Gastrocnemius medialis (tissue), 4 donors: Measurements from ENCODE around the gene GALNT2. TPM values are rescaled to one million over a fixed set of nuclear protein-coding genes. Genes with fewer than 3 reads are reported as not detected.

Source experiments
- ATAC-seq, 2 donors: fragments of 150-250 bp; one replicate each; pipeline ENCODE4 v1.9.1; 2016
- DNase-seq, 2 donors: peaks; one replicate each; pipeline ENCODE4 v3.0.0-alpha.2; 2019
- H3K27ac ChIP-seq, 4 donors: fragments of 200-600 bp; sonication (generic); 1 replicate in 1 of 4; 2 replicates in 3 of 4; pipeline ENCODE4 v1.5.1; 2016 to 2018; ENCODE audit warnings: mild to moderate bottlenecking in 2 of 4, moderate library complexity in 1 of 4
- H3K27me3 ChIP-seq, 3 donors: fragments of 200-600 bp; sonication (generic) in 2 of 3; 1 replicate in 1 of 3; 2 replicates in 2 of 3; pipeline versions ENCODE4 v1.5.1 to v1.6.0; 2016 to 2019; ENCODE audit warnings: mild to moderate bottlenecking in 1 of 3, moderate library complexity in 1 of 3
- H3K36me3 ChIP-seq, 2 donors: fragments of 200-600 bp; sonication (generic) in 1 of 2; one replicate each; pipeline ENCODE4 v1.5.1; 2017 to 2018
- H3K4me1 ChIP-seq, 2 donors: fragments of 200-600 bp; sonication (generic) in 1 of 2; one replicate each; pipeline ENCODE4 v1.5.1; 2016 to 2017; ENCODE audit warnings: mild to moderate bottlenecking in 2 of 2
- H3K4me3 ChIP-seq, 4 donors: fragments of 200-600 bp; sonication (generic) in 3 of 4; 1 replicate in 1 of 4; 2 replicates in 3 of 4; pipeline ENCODE4 v1.5.1; 2016 to 2019; ENCODE audit warnings: mild to moderate bottlenecking in 2 of 4
- H3K9me3 ChIP-seq, 3 donors: fragments of 200-600 bp; sonication (generic) in 2 of 3; 1 replicate in 1 of 3; 2 replicates in 2 of 3; pipeline ENCODE4 v1.5.1; 2016 to 2019
- POLR2A ChIP-seq, 2 donors: fragments of 450-650 bp; IDR thresholded peaks; one replicate each; pipeline ENCODE4 v1.6.1; 2017; ENCODE audit warnings: antibody characterized with exemption in 2 of 2, mild to moderate bottlenecking in 2 of 2, moderate library complexity in 2 of 2
- in situ Hi-C, 4 donors: fragments of 200-750 bp; cut with MboI; loops; one replicate each; pipeline versions ENCODE4 v1.15.0 to v1.8.0; 2017; ENCODE audit warnings: low sequenced_read_pairs in 4 of 4
- intact Hi-C: fragments of 100-400 bp; cut with DNase I; formaldehyde crosslinking; loops from one replicate; pipeline ENCODE4 v1.15.1; 2023; ENCODE audit warnings: low total_unique reads
- total RNA-seq, 4 donors: library from RNA; depleted of rRNA; stranded (reverse); fragments of >200 nt; gene quantifications; one replicate each; pipeline versions ENCODE4 v1.1.0 to v1.2.3, GENCODE V29; 2016
- TF ChIP-seq, protein P1 (sequence below), 5 experiments: fragments of 450-650 bp in 3 of 5; fragments of 200-600 bp in 2 of 5; sonication (generic) in 2 of 5; IDR thresholded peaks in 4 of 5; conservative IDR thresholded peaks in 1 of 5; 1 replicate in 4 of 5; 2 replicates in 1 of 5; pipeline ENCODE4 v1.5.1; 2016 to 2019; ENCODE audit warnings: antibody characterized with exemption in 5 of 5, mild to moderate bottlenecking in 3 of 5, moderate library complexity in 3 of 5

Gene GALNT2
- total RNA-seq, 4 donors from 2014 or later = 73.7 to 106 (median 78.3) TPM

DNA sequence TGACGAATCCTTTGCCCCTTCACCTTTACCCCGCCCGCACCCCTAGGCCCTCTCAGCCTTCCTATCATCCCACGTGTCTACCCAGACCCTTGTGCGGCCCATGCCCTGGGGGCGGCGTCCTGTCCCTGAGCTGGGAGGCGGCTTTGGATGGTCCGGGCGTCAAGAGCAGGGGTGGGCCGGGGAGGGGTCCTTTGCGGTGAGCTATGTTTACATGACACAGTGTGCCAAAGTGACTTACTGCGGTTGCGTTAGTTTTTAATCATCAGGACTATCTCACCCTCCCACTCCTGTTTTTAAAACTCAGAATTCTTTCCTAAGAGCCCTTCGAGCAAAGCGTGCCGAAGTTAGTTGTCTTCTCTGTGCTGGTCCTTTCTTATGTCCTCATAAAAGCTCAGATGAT is 214.5 kb downstream of the GALNT2 start:
- Histone ChIP-seq H3K36me3 (peaks cover 0 to 28% of the 10 kb centered on the region in 2 donors), H3K4me1 (peaks cover 0 to 4% of the 10 kb centered on the region in 2 donors), H3K27ac (no peak overlapping the region), H3K4me3 (no peak overlapping the region), H3K9me3 (no peaks in the 10 kb centered on the region), H3K27me3 (no peaks in the 10 kb centered on the region)
- DNase-seq (no peak), ATAC-seq (no peak)
- TF ChIP-seq, protein P1, sequence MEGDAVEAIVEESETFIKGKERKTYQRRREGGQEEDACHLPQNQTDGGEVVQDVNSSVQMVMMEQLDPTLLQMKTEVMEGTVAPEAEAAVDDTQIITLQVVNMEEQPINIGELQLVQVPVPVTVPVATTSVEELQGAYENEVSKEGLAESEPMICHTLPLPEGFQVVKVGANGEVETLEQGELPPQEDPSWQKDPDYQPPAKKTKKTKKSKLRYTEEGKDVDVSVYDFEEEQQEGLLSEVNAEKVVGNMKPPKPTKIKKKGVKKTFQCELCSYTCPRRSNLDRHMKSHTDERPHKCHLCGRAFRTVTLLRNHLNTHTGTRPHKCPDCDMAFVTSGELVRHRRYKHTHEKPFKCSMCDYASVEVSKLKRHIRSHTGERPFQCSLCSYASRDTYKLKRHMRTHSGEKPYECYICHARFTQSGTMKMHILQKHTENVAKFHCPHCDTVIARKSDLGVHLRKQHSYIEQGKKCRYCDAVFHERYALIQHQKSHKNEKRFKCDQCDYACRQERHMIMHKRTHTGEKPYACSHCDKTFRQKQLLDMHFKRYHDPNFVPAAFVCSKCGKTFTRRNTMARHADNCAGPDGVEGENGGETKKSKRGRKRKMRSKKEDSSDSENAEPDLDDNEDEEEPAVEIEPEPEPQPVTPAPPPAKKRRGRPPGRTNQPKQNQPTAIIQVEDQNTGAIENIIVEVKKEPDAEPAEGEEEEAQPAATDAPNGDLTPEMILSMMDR (IDR thresholded peaks at IDR 0.05 in 4 of 5, conservative IDR thresholded peaks at IDR 0.05 in 1 of 5) = no peak
- no peak for TF ChIP-seq POLR2A (IDR thresholded peaks at IDR 0.05)
- in situ Hi-C loops = no loop called here
- intact Hi-C loops = no loop called here

DNA sequence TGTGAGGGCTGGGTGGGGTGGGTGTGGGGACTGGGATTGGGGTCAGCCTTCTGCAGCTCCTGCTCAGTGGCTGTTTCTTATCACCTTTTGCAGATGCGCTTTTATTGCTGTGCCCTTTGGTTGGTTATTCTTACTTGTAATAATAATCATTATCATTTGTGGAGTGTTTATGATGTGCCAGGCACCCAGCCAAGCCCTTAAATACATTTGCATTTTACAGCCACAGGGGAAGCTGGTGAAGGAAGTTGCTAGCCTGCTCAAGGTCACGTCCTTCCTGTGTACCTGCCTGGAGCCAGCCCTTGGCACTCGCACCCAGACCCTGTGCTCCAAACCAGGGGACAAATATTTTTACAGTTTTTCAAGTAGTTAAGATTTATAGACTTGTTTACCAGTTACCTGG is 215.1 kb downstream of the GALNT2 start:
- in situ Hi-C loops (no loop called here), intact Hi-C loops (no loop called here)
- Histone ChIP-seq H3K27ac (no peak overlapping the region), H3K9me3 (no peaks in the 10 kb centered on the region), H3K36me3 (peaks cover 0 to 22% of the 10 kb centered on the region in 2 donors), H3K4me3 (no peak overlapping the region), H3K4me1 (peaks cover 0 to 4% of the 10 kb centered on the region in 2 donors), H3K27me3 (no peaks in the 10 kb centered on the region)
- no peak for ATAC-seq
- TF ChIP-seq, protein P1 (IDR thresholded peaks at IDR 0.05 in 4 of 5, conservative IDR thresholded peaks at IDR 0.05 in 1 of 5) = no peak
- TF ChIP-seq POLR2A (IDR thresholded peaks at IDR 0.05) = no peak
- DNase-seq = no peak

DNA sequence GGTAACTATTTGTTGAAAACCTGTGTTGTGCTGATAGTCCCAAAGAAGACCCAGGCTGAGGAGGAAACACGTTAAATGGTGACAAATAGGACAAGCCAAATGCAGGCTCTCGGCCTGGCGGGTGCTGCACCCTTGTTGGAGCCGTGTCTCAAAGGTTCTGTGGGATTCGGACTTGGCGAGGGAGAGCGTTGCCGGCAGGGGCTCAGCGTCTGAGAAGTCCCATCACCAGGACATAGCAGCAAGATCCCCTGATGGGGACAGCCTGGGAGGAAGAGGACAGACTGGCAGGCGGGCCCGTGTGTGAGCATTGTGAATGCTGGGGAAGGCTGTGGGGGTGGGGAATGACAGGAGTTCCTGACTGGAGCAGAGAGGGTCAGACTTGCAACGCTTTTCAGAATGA is 216.6 kb downstream of the GALNT2 start:
- intact Hi-C loops = no loop called here
- in situ Hi-C loops = no loop called here
- Histone ChIP-seq H3K27me3 (no peaks in the 10 kb centered on the region), H3K4me1 (peaks cover 0 to 4% of the 10 kb centered on the region in 2 donors), H3K4me3 (no peak overlapping the region), H3K9me3 (no peaks in the 10 kb centered on the region), H3K27ac (no peak overlapping the region), H3K36me3 (peaks cover 0 to 17% of the 10 kb centered on the region in 2 donors)
- TF ChIP-seq, protein P1 (IDR thresholded peaks at IDR 0.05 in 4 of 5, conservative IDR thresholded peaks at IDR 0.05 in 1 of 5) = no peak
- no peak for TF ChIP-seq POLR2A (IDR thresholded peaks at IDR 0.05)
- DNase-seq (no peak), ATAC-seq (no peak)

DNA sequence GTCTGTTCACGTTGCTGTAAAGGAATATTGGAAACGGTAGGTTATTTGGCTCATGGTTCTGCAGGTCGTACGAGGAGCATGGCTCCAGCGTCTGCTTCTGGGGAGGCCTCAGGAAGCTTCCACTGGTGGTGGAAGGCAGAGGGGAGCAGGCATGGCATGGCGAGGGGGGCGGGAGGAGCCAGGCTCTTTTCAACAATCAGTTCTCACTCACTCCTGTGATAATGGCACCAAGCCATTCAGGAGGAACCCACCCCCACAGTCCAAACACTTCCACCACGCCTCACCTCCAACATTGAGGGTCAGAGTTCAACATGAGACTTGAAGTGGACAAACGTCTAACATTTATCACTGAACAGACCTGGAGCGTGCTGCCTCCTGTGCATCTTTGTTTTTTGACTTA is 217.9 kb downstream of the GALNT2 start:
- intact Hi-C loops = no loop called here
- peaks cover 0 to 8% of the 10 kb centered on the region in 2 donors for H3K36me3 ChIP-seq
- H3K27me3 ChIP-seq = no peaks in the 10 kb centered on the region
- H3K4me1 ChIP-seq = peaks cover 0 to 4% of the 10 kb centered on the region in 2 donors
- ATAC-seq (no peak), DNase-seq (peak in 1 of 2 donors; percentile 9)
- no peak for TF ChIP-seq POLR2A (IDR thresholded peaks at IDR 0.05)
- TF ChIP-seq, protein P1 (IDR thresholded peaks at IDR 0.05 in 4 of 5, conservative IDR thresholded peaks at IDR 0.05 in 1 of 5) = no peak
- H3K4me3 ChIP-seq = no peak overlapping the region
- H3K27ac ChIP-seq = no peak overlapping the region
- H3K9me3 ChIP-seq = no peaks in the 10 kb centered on the region
- in situ Hi-C loops = no loop called here

DNA sequence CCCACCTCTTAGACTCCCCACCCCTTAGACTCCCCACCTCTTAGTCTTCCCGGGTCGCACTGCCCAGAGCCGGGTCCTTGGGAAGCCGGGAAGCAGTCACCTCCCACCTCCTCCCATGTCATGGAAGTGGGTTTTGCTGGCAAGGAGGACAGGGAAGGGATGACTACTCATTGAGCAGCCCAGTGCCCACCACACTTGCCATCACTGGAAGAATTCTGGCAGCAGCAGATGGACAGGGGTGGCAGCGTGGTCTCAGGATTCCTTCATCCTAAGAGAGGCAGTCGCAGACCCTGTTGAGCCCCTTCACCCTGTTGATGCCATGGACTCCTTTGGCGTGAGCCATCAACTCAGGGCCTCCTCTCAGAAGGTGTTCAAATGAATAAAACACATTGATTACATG is 218.3 kb downstream of the GALNT2 start:
- H3K27me3 ChIP-seq = no peaks in the 10 kb centered on the region
- H3K27ac ChIP-seq = no peak overlapping the region
- ATAC-seq = no peak
- H3K9me3 ChIP-seq = no peaks in the 10 kb centered on the region
- peak in 1 of 2 donors; percentile 6 for DNase-seq
- peaks cover 0 to 4% of the 10 kb centered on the region in 2 donors for H3K4me1 ChIP-seq
- TF ChIP-seq, protein P1 (IDR thresholded peaks at IDR 0.05 in 4 of 5, conservative IDR thresholded peaks at IDR 0.05 in 1 of 5) = no peak
- no peak for TF ChIP-seq POLR2A (IDR thresholded peaks at IDR 0.05)
- no peak overlapping the region for H3K4me3 ChIP-seq
- in situ Hi-C loops = no loop called here
- peaks cover 0 to 4% of the 10 kb centered on the region in 2 donors for H3K36me3 ChIP-seq
- intact Hi-C loops = no loop called here
